Measurements from ENCODE around the gene PPP3CA.

The PPP3CA gene

GRCh38 chr4:101122019-101122418 is 225.3 kb downstream of the PPP3CA start:
- TF ChIP-seq TCF12 (IDR thresholded peaks at IDR 0.05; ENCODE audit: low read depth) (no peak), USF1 (IDR thresholded peaks at IDR 0.05) (no peak), ZBTB7A (IDR thresholded peaks at IDR 0.05; ENCODE audit: low read depth) (no peak), CEBPB (IDR thresholded peaks at IDR 0.05) (no peak), NFIC (IDR thresholded peaks at IDR 0.05) (no peak), TEAD4 (IDR thresholded peaks at IDR 0.05) (no peak)

- TF ChIP-seq NFIC (IDR thresholded peaks at IDR 0.05): no peak
- TF ChIP-seq MAX (IDR thresholded peaks at IDR 0.05): no peak
- no peak for TF ChIP-seq TAF1 (IDR thresholded peaks at IDR 0.05; ENCODE audit: low read depth)
- TF ChIP-seq CEBPB (IDR thresholded peaks at IDR 0.05): no peak
- TF ChIP-seq REST (IDR thresholded peaks at IDR 0.05; ENCODE audit: low read depth): no peak
- no peak for TF ChIP-seq TEAD4 (IDR thresholded peaks at IDR 0.05)
- no peak for TF ChIP-seq EGR1 (IDR thresholded peaks at IDR 0.05)
- TF ChIP-seq YY1 (IDR thresholded peaks at IDR 0.05; ENCODE audit: low read depth): no peak
- no peak for TF ChIP-seq TCF12 (IDR thresholded peaks at IDR 0.05; ENCODE audit: low read depth)
- no peak for TF ChIP-seq USF1 (IDR thresholded peaks at IDR 0.05)
- no peak for TF ChIP-seq EP300 (IDR thresholded peaks at IDR 0.05; ENCODE audit: borderline replicate concordance)
- TF ChIP-seq RAD21 (IDR thresholded peaks at IDR 0.05; ENCODE audit: low read depth): no peak
- no peak for TF ChIP-seq FOXM1 (IDR thresholded peaks at IDR 0.05; ENCODE audit: borderline replicate concordance, low read depth)
- no peak for TF ChIP-seq ZBTB7A (IDR thresholded peaks at IDR 0.05; ENCODE audit: low read depth)
- TF ChIP-seq CREB1 (IDR thresholded peaks at IDR 0.05; ENCODE audit: low read depth): no peak
Observed at GRCh38 chr4:101119141-101119540, 228.2 kb downstream of the PPP3CA start.

GRCh38 chr4:101118617-101119016 is 228.7 kb downstream of the PPP3CA start:
- no peak for TF ChIP-seq CEBPB (IDR thresholded peaks at IDR 0.05)
- no peak for TF ChIP-seq TAF1 (IDR thresholded peaks at IDR 0.05; ENCODE audit: low read depth)
- TF ChIP-seq EP300 (IDR thresholded peaks at IDR 0.05; ENCODE audit: borderline replicate concordance): no peak
- TF ChIP-seq REST (IDR thresholded peaks at IDR 0.05; ENCODE audit: low read depth): no peak

GRCh38 chr4:101115887-101116286 is 231.4 kb downstream of the PPP3CA start:
- TF ChIP-seq YY1 (IDR thresholded peaks at IDR 0.05; ENCODE audit: low read depth) (no peak), TAF1 (IDR thresholded peaks at IDR 0.05; ENCODE audit: low read depth) (no peak), EGR1 (IDR thresholded peaks at IDR 0.05) (no peak), TEAD4 (IDR thresholded peaks at IDR 0.05) (no peak), REST (IDR thresholded peaks at IDR 0.05; ENCODE audit: low read depth) (no peak), CREB1 (IDR thresholded peaks at IDR 0.05; ENCODE audit: low read depth) (no peak), USF1 (IDR thresholded peaks at IDR 0.05) (no peak), ZBTB7A (IDR thresholded peaks at IDR 0.05; ENCODE audit: low read depth) (no peak), FOXM1 (IDR thresholded peaks at IDR 0.05; ENCODE audit: borderline replicate concordance, low read depth) (no peak), EP300 (IDR thresholded peaks at IDR 0.05; ENCODE audit: borderline replicate concordance) (no peak), TCF12 (IDR thresholded peaks at IDR 0.05; ENCODE audit: low read depth) (no peak), CEBPB (IDR thresholded peaks at IDR 0.05) (no peak), NFIC (IDR thresholded peaks at IDR 0.05) (no peak), RAD21 (IDR thresholded peaks at IDR 0.05; ENCODE audit: low read depth) (no peak), MAX (IDR thresholded peaks at IDR 0.05) (no peak)
